GM10248 (cell line): ENCODE results near the gene DNM3.

ENCODE experiments used
- CTCF ChIA-PET: fragments of 300-600 bp; sonication (Branson Sonifier 250); formaldehyde crosslinking; extraction: SDS; loops from one replicate; lab custom pipeline; 2021; ENCODE audit warnings: antibody characterized with exemption; lab: Yijun Ruan, JAX
- POLR2A ChIA-PET: fragments of 350-650 bp; sonication (Branson Sonifier 250); formaldehyde crosslinking; extraction: SDS; loops from one replicate; lab custom pipeline; 2020; ENCODE audit warnings: antibody characterized with exemption; lab: Yijun Ruan, JAX
- DNase-seq: peaks from one replicate; pipeline ENCODE4 v3.0.0; 2012; ENCODE audit errors: extremely low spot score
- TF ChIP-seq, protein P1 (sequence below): IDR thresholded peaks from 2 replicates; pipeline ENCODE4 v1.5.1; 2012; ENCODE audit warnings: mild to moderate bottlenecking, low read depth; ENCODE audit errors: extremely low read depth, missing control alignments, control extremely low read depth

DNM3 gene

GRCh38 chr1:171883849-171884248 is 42.6 kb downstream of the DNM3 start:
- DNase-seq = peak; percentile 6
- CTCF ChIA-PET = interaction anchor here (1.0 kb wide), 1 partner anchor 40 kb away, joined by 3 read pairs; no protein-coding TSS in a partner anchor
- POLR2A ChIA-PET = no interaction called here
- TF ChIP-seq, protein P1, sequence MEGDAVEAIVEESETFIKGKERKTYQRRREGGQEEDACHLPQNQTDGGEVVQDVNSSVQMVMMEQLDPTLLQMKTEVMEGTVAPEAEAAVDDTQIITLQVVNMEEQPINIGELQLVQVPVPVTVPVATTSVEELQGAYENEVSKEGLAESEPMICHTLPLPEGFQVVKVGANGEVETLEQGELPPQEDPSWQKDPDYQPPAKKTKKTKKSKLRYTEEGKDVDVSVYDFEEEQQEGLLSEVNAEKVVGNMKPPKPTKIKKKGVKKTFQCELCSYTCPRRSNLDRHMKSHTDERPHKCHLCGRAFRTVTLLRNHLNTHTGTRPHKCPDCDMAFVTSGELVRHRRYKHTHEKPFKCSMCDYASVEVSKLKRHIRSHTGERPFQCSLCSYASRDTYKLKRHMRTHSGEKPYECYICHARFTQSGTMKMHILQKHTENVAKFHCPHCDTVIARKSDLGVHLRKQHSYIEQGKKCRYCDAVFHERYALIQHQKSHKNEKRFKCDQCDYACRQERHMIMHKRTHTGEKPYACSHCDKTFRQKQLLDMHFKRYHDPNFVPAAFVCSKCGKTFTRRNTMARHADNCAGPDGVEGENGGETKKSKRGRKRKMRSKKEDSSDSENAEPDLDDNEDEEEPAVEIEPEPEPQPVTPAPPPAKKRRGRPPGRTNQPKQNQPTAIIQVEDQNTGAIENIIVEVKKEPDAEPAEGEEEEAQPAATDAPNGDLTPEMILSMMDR = no peak

- TF ChIP-seq, protein P1 = no peak
- POLR2A ChIA-PET = no interaction called here
- CTCF ChIA-PET = interaction anchor here (1.0 kb wide), 1 partner anchor 40 kb away, joined by 3 read pairs; no protein-coding TSS in a partner anchor
- no peak for DNase-seq
These were observed 43.2 kb downstream of the DNM3 start for GRCh38 chr1:171884475-171884874.

GRCh38 chr1:171890131-171890530 is 48.8 kb downstream of the DNM3 start:
- POLR2A ChIA-PET = no interaction called here
- CTCF ChIA-PET = interaction anchor here (1.6 kb wide), 1 partner anchor 18 kb away, joined by 3 read pairs; no protein-coding TSS in a partner anchor
- no peak for DNase-seq
- TF ChIP-seq, protein P1 = no peak

DNA sequence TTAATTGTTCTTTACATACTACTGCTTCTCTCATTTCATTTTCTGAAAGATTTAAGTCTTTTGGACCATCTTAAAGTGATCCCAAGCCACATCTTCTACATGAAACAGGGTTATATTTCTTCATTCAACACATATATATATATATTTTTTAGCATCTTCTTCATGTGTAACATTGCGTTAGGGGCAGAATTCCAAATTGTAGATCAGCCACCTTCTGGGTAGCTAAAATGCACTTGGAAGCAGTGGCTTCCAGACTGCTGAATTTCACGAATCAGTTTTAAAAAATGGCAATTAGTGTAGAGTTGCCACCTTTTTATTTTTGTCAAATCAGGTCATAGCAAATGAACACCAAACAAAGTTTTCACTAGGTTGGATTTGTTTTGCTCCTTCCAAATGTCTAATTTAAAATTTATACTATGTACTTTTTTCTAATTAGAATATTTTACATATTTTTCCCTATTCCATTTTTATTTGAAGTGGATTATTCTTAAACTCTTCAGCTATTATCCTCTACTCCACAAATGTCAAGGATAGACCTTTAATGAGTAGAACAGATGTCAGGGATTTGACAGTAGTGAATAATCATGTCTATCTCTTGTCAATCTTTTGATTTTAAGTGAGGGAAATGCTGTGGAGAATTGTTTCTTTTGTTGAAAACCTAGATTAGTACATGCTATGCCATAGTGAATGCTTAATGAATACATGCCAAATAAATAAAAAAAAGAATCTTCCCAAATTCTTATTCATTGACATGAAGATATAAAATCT is 55.8 kb downstream of the DNM3 start:
- CTCF ChIA-PET = no interaction called here
- TF ChIP-seq, protein P1 = no peak
- no peak for DNase-seq
- POLR2A ChIA-PET = no interaction called here

DNA sequence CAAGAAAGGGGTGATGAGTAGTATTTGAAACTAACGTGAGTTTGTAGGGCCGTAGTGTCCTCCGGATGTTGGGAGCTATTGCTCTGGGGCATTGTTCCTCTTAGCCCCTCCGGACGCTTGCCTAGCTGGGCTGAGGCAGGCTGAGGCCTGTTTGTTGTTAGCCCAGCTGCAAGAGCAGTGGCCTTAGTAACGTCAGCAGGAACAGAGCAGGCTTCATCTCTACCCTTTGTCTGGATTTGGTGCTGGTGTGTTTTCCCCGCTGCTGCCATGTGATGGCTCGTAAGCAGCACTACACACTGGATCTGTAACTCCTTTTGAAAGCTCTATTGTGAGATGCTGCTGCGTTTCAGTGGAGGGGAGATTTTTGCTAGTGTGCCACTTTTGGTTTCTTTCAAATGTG is 57.6 kb downstream of the DNM3 start:
- no peak for DNase-seq
- POLR2A ChIA-PET = no interaction called here
- CTCF ChIA-PET = no interaction called here
- TF ChIP-seq, protein P1 = no peak

DNA sequence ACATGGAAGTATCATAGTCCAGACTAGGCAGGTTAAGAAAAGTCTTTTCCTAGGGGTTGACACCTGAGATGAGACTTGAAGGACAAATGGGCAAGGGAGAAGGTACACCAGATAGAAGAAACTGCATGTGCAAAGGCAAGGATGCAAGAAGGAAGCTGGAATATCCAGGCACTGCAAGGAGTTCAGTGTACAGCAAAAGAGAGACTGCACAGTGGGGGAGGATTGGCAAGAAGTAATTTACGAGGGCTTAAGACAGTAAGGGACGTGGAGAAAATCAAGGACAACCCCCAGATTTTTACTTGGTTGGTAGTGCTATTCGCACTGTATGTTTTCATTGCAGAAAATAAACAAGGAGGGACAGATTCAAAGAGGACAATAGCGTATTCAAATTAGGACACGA is 58.5 kb downstream of the DNM3 start:
- POLR2A ChIA-PET = no interaction called here
- TF ChIP-seq, protein P1 = no peak
- DNase-seq = no peak
- CTCF ChIA-PET = no interaction called here
